GM21526 (cell line): Measurements from ENCODE around the gene ADH4.
"Not testable (repeated sequence)": the region's sequence is repeated elsewhere in the genome, so short reads cannot be mapped to it uniquely, and the experiment has no call there.

Experiments used
- ATAC-seq: cut with Tn5 transposase; IDR thresholded peaks from one replicate; pipeline ENCODE4 v1.9.1; 2021; ENCODE audit warnings: moderate library complexity; ENCODE audit not compliant: unreplicated experiment, low FRiP score

ADH4 gene

DNA sequence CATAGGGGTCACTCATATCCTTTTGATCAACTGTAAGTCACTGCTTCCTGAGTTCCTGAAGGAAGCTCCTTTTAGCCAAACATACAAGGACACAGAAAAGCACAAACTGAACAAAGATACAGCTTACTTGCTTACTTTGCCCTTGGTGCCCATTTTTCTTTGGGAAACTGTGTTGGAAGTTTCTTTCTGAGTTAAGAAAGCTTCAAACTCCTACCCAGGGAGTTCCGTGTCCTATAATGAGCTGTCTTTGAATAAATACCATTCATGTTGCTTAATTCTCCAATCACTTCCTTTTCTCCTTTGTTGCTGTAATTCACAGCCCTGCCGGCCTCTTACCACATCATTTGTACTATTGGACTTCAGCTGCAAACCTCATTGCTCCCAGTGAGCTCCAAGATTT, at the start of gene ADH4:
Gene ADH4 (minus strand): TSS at position 228 of the 400 bp plus-strand sequence. CDS start 75 bp downstream, at position 153.
- no peak for ATAC-seq

- ATAC-seq = no peak
Measured at GRCh38 chr4:99190336-99190735, 46.2 kb upstream of the ADH4 start.

- ATAC-seq = not testable (repeated sequence)
Measured at GRCh38 chr4:99189900-99190299, 45.8 kb upstream of the ADH4 start.

GRCh38 chr4:99186029-99186428, 41.9 kb upstream of the ADH4 start:
- ATAC-seq = no peak

GRCh38 chr4:99185581-99185980, 41.5 kb upstream of the ADH4 start:
- no peak for ATAC-seq

- no peak for ATAC-seq
Measured at GRCh38 chr4:99180382-99181070, 36.4 kb upstream of the ADH4 start.

GRCh38 chr4:99179626-99180025, 35.5 kb upstream of the ADH4 start:
- ATAC-seq = no peak

DNA sequence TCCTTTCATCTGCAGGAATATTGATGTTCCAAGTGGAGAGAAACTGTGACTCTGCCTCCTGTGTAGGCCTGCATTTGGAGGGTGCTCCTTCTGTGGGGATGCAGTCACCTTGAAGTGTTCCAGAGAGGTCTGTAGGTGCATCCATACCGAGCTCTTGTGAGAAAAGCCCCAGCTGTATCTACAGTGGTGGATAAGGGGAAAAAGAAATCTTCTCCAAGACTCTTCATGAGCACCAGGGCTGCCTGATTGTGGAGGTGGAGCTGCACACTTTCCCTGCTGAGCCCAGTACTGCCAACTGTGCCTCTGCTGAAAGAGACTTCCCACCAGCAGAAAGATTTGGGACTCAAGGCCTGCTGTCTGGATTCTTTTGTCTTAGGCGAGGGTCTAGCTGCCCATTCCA, 35.1 kb upstream of the ADH4 start:
- no peak for ATAC-seq

- no peak for ATAC-seq
Measured at GRCh38 chr4:99166544-99166943, 22.4 kb upstream of the ADH4 start.

- ATAC-seq = no peak
Measured at GRCh38 chr4:99165978-99166377, 21.9 kb upstream of the ADH4 start.

- ATAC-seq = no peak
Measured at GRCh38 chr4:99161373-99162099, 17.4 kb upstream of the ADH4 start.

- no peak for ATAC-seq
Measured at GRCh38 chr4:99159699-99160098, 15.6 kb upstream of the ADH4 start.

GRCh38 chr4:99157478-99157935, 13.4 kb upstream of the ADH4 start:
- no peak for ATAC-seq

DNA sequence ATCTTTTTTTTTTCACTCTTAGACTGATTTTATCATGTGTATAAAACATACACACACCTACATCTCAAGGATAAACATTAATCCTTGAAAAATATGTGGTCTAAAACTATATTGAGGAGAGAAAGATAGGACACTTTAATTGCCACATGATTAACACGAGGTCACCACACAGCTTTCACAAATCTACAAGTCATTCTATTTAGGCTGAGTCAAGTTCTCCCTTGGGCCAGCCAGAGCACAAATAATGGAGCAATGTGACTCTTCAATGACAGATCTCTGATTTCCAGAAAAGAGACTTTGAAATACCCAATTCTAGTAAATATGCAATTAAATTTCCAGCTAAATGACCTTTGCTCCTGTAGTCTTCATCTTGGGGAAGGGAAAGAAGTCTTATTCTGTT, 12.9 kb upstream of the ADH4 start:
- ATAC-seq = no peak

- no peak for ATAC-seq
Measured at GRCh38 chr4:99154658-99155342, 10.7 kb upstream of the ADH4 start.

DNA sequence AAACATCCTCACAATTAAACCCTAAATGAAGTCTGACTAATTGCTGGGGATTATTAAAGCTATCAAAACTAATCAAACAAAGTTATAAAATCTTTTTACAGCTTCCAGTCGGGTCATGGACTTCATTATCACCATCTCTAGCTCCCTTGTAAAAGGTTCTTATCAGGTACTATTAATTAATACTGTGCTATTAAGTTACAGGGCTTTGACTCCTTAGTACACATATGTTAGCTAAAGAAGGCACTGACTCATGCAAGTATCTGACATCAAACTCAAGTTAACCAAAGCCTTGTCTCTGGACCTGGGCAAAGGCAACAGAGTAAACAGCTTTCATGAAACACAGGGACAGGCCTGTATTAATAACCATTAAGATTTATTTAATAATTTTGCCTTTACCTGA, 7.9 kb upstream of the ADH4 start:
- no peak for ATAC-seq

GRCh38 chr4:99151452-99151851, 7.4 kb upstream of the ADH4 start:
- no peak for ATAC-seq

DNA sequence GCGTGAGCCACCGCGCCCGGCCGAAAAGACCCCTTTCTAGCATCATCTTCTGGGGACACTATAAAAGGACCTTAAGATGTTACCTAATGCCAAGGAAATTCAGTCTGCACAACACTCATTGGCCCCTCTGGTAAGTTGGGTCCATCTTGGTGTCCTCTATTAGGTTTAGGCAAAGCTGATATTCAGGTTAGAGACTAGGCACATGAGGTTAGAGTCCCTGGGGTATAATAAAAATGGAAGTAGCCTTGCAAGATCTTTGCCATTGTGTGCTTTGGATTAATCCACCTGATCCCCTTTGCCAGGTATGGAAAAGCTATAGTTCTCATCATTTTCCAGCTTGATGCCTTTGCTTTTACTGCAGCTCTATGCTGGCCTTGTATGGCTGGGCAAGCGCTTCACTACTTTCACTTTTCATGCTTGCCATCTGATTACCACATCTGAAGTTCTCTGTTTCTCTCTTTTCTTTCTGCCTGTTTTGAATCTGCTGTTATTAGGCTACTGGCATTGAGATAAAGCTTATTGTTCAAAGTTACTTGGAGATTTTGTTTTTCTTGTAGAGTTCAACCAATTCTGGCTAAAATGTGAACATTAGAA, 5.4 kb upstream of the ADH4 start:
- no peak for ATAC-seq

- ATAC-seq = no peak
Measured at GRCh38 chr4:99148550-99148949, 4.5 kb upstream of the ADH4 start.

DNA sequence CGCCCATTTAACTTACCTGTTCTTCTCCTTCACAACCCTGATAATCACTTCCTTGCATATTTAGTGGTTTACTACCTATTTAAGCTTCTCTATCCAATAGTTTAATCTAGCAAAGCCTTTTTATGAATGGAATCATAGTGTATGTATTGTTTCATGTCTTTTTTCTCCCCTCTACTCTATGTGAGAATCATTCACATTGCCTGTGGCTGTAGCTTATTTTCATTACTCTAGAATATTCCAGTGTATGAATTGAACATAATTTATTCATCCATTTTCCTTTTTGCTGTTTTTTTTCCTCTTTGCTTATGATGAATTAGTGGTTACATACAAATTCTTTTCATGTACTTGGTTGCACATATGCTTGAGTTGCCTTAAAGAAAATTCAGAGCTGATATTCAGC, 490 bp upstream of the ADH4 start:
- ATAC-seq = no peak

DNA sequence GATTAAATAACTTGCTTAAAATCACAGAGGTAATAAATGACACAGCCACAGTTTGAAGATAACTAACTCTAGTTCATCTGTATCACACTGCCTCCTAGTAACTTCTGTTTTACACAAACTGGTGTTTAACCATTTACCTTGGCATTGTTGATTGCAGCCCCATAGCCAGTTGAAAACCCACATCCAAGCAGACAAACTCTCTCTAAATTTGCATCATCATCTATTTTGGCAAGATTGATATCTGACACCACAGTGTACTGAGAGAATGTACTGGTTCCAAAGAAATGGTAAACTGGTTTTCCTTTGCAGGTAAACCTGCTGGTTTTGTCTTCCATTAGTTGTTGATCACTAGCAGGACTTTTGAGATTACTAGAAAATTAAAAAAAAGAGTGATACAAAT, 7.8 kb downstream of the ADH4 start:
- no peak for ATAC-seq
